Spleen (tissue), 11 donors: ENCODE measurements around the gene RNASE12. TPM values are rescaled to one million over a fixed set of nuclear protein-coding genes. Genes with fewer than 3 reads are reported as not detected.

Experiments used
- DNase-seq: peaks from one replicate; pipeline ENCODE4 v3.0.0-alpha.2; 2020
- H3K27ac ChIP-seq, 8 donors: fragments of 200-600 bp; sonication (generic) in 7 of 8; 1 replicate in 4 of 8; 2 replicates in 4 of 8; pipeline versions ENCODE4 v1.5.0 to v1.8.0; 2016 to 2021; ENCODE audit warnings: inconsistent platforms in 4 of 8, mild to moderate bottlenecking in 4 of 8, moderate library complexity in 1 of 8
- H3K27me3 ChIP-seq, 7 donors: fragments of 200-600 bp; sonication (generic) in 6 of 7; replicated peaks in 1 of 7; 1 replicate in 4 of 7; 2 replicates in 3 of 7; pipeline versions ENCODE4 v1.5.0 to v1.8.0; 2016 to 2021; ENCODE audit warnings: inconsistent platforms in 3 of 7, mild to moderate bottlenecking in 1 of 7
- H3K36me3 ChIP-seq, 6 donors: fragments of 200-600 bp; sonication (generic) in 5 of 6; 1 replicate in 4 of 6; 2 replicates in 2 of 6; pipeline versions ENCODE4 v1.5.0 to v1.8.0; 2016 to 2021; ENCODE audit warnings: inconsistent platforms in 2 of 6
- H3K4me1 ChIP-seq, 6 donors: fragments of 200-600 bp; sonication (generic) in 5 of 6; 1 replicate in 3 of 6; 2 replicates in 3 of 6; pipeline versions ENCODE4 v1.5.0 to v1.8.0; 2016 to 2021; ENCODE audit warnings: inconsistent platforms in 3 of 6
- H3K4me3 ChIP-seq, 8 donors: fragments of 200-600 bp; sonication (generic) in 7 of 8; 1 replicate in 4 of 8; 2 replicates in 4 of 8; pipeline versions ENCODE4 v1.5.0 to v1.8.0; 2016 to 2021; ENCODE audit warnings: inconsistent platforms in 4 of 8, mild to moderate bottlenecking in 4 of 8, moderate library complexity in 2 of 8
- H3K9me3 ChIP-seq, 8 donors: fragments of 200-600 bp; sonication (generic) in 7 of 8; 1 replicate in 4 of 8; 2 replicates in 4 of 8; pipeline versions ENCODE4 v1.5.0 to v1.8.0; 2016 to 2021; ENCODE audit warnings: inconsistent platforms in 4 of 8
- POLR2A ChIP-seq, 3 donors: fragments of 450-650 bp; IDR thresholded peaks; one replicate each; pipeline ENCODE4 v1.5.1; 2017; ENCODE audit warnings: antibody characterized with exemption in 3 of 3, mild to moderate bottlenecking in 1 of 3
- POLR2AphosphoS5 ChIP-seq, 3 donors: sonication (generic); formaldehyde crosslinking; IDR thresholded peaks; one replicate each; pipeline ENCODE4 v1.5.1; 2017; ENCODE audit warnings: antibody characterized with exemption in 3 of 3
- WGBS, 5 donors: extraction: QIAGEN DNeasy Blood & Tissue Kit in 3 of 5; methylation state at CpG; one replicate each; pipeline versions ENCODE4 v1.1.5 to v1.1.7; 2013 to 2018; 5-methylcytosine and 5-hydroxymethylcytosine counted together
- intact Hi-C: fragments of 100-400 bp; cut with DNase I; formaldehyde crosslinking; loops from one replicate; pipeline ENCODE4 v1.15.0; 2023; ENCODE audit warnings: low total_unique reads
- polyA plus RNA-seq, 3 donors: library from polyadenylated mRNA; stranded (reverse); fragments of 200-250 nt; gene quantifications; one replicate each; pipeline ENCODE4 v1.2.1, GENCODE V29; 2013
- total RNA-seq, 7 donors: library from RNA; depleted of rRNA in 3 of 7; stranded (reverse); fragments of >200 nt in 3 of 7; fragmentation: NEBNext Ultra II Directional in 4 of 7; extraction: Animal tissue kit (Norgen Biotek cat#: 25700) in 4 of 7; gene quantifications; one replicate each; pipeline versions ENCODE4 v1.1.0 to v1.2.1, GENCODE V29; 2016 to 2021
- TF ChIP-seq, protein P1 (sequence below), 11 experiments: fragments of 200-600 bp in 7 of 11; fragments of 450-650 bp in 4 of 11; sonication (generic) in 4 of 11; IDR thresholded peaks in 8 of 11; conservative IDR thresholded peaks in 3 of 11; 1 replicate in 7 of 11; 2 replicates in 4 of 11; pipeline versions ENCODE4 v1.4.0 to v1.8.0; 2016 to 2021; ENCODE audit warnings: antibody characterized with exemption in 11 of 11, inconsistent platforms in 4 of 11, mild to moderate bottlenecking in 1 of 11
- donor health status: healthy with polysubstance abuse.
- donor health status: DM: no; HTN: no; CAD: no; lungs with moderate emphysema.
- donor health status: DM: no; HTN: no; CAD: no.
- donor health status: Bipolar disorder and iron deficiency.
- donor health status: healthy.
- donor health status: DM: no; HTN: no; CAD: no.
- donor health status: DM: yes; HTN: yes; CAD: no.

The RNASE12 gene
- total and polyA plus RNA-seq, 10 donors, result not detected

DNA sequence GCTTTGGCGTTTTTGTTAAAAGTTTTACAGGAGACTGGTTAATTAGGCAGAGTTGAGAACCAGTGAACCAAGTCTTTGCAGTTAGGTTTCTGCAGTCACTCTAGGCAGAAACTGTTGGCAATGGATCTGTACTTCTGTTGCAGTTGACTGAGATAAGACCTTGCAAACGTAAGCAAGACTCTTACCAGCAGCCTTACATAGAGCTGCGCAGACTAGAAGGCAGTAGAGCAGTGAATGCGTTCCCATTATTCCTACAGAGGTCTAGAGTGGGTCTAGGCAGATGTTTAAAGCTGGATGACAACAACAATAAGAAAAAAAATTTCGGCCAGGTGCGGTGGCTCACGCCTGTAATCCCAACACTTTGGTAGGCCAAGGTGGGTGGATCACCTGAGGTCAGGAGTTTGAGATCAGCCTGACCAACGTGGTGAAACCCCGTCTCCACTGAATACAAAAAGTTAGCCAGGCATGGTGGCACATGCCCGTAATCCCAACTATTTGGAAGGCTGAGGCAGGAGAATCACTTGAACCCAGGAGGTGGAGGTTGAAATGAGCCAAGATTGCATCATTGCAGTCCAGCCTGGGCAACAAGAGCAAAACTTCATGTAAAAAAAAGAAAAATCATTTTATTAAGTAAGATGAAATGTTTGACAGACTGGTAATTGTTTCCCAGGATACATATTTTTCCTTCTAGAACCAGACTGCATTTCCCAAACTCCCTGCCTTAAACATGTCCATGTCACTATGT lies 42.6 kb downstream of the RNASE12 start:
- TF ChIP-seq, protein P1, sequence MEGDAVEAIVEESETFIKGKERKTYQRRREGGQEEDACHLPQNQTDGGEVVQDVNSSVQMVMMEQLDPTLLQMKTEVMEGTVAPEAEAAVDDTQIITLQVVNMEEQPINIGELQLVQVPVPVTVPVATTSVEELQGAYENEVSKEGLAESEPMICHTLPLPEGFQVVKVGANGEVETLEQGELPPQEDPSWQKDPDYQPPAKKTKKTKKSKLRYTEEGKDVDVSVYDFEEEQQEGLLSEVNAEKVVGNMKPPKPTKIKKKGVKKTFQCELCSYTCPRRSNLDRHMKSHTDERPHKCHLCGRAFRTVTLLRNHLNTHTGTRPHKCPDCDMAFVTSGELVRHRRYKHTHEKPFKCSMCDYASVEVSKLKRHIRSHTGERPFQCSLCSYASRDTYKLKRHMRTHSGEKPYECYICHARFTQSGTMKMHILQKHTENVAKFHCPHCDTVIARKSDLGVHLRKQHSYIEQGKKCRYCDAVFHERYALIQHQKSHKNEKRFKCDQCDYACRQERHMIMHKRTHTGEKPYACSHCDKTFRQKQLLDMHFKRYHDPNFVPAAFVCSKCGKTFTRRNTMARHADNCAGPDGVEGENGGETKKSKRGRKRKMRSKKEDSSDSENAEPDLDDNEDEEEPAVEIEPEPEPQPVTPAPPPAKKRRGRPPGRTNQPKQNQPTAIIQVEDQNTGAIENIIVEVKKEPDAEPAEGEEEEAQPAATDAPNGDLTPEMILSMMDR (IDR thresholded peaks at IDR 0.05 in 8 of 11, conservative IDR thresholded peaks at IDR 0.05 in 3 of 11), result no peak
- TF ChIP-seq POLR2A (IDR thresholded peaks at IDR 0.05), result no peak
- TF ChIP-seq POLR2AphosphoS5 (IDR thresholded peaks at IDR 0.05), result no peak
- DNase-seq, result no peak
- Histone ChIP-seq H3K36me3 (no peaks in the 10 kb centered on the region), H3K27me3 (no peaks in the 10 kb centered on the region), H3K9me3 (no peaks in the 10 kb centered on the region), H3K4me3 (no peak overlapping the region), H3K27ac (no peak overlapping the region), H3K4me1 (no peaks in the 10 kb centered on the region)
- intact Hi-C loops, result no loop called here
- 87 to 97% (median 91%) methylated on average over 10 of the region's 10 CpGs for WGBS, 5 donors

DNA sequence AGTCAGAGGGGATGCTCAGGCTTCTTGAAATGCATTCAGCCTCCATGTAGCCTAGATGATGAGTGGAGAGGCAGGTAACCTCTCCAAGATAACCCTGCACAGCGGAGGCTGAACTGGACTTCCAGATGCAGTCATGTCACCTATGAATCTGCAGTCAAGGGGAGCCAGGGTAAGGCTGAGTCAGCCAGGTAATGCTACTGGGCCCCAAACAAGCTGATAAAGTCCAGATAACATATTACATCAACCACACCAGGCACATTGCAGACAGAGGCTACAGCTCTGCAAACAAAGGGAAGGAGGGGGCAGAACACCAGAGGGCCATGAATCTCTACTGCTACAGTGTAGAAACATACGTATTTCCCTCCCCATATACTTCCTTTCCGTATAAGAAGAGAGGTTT lies 44.3 kb downstream of the RNASE12 start:
- intact Hi-C loops, result no loop called here
- 58 to 76% (median 68%) methylated on average over 3 of the region's 3 CpGs for WGBS, 5 donors
- TF ChIP-seq POLR2A (IDR thresholded peaks at IDR 0.05), result no peak
- no peak for TF ChIP-seq POLR2AphosphoS5 (IDR thresholded peaks at IDR 0.05)
- TF ChIP-seq, protein P1 (IDR thresholded peaks at IDR 0.05 in 8 of 11, conservative IDR thresholded peaks at IDR 0.05 in 3 of 11), result no peak

More for the DNA sequence above, 44.3 kb downstream of the RNASE12 start:
- no peak for DNase-seq
- H3K4me3 ChIP-seq, result no peak overlapping the region
- no peaks in the 10 kb centered on the region for H3K4me1 ChIP-seq
- no peaks in the 10 kb centered on the region for H3K36me3 ChIP-seq
- no peak overlapping the region for H3K27ac ChIP-seq
- no peaks in the 10 kb centered on the region for H3K27me3 ChIP-seq
- no peaks in the 10 kb centered on the region for H3K9me3 ChIP-seq

Other genes starting within 250 kb of the RNASE12 start
- gene PARP2, start 247.7 kb downstream of the RNASE12 start, total RNA-seq, result 10 to 100 TPM; 10.9 to 25.0 (median 17.2) TPM
- 10 to 100 TPM in 2 of 3 donors, 1 to 10 TPM in 1; 9.1 to 12.0 (median 11.3) TPM for gene PARP2, start 247.7 kb downstream of the RNASE12 start, polyA plus RNA-seq
- gene TEP1, start 177.9 kb downstream of the RNASE12 start, total RNA-seq, result 10 to 100 TPM; 55.1 to 91.7 (median 70.5) TPM
- 10 to 100 TPM; 19.2 to 38.7 (median 26.7) TPM for gene TEP1, start 177.9 kb downstream of the RNASE12 start, polyA plus RNA-seq
- gene KLHL33, start 155.2 kb downstream of the RNASE12 start, total RNA-seq, result 1 to 10 TPM in 2 of 7 donors, under 1 TPM in 4, not detected in 1; 0.47 to 2.9 (median 0.86) TPM
- under 1 TPM; 0.22 to 0.54 (median 0.32) TPM for gene KLHL33, start 155.2 kb downstream of the RNASE12 start, polyA plus RNA-seq
- gene OSGEP, start 136.6 kb downstream of the RNASE12 start, total RNA-seq, result 100 to 1,000 TPM in 2 of 7 donors, 10 to 100 TPM in 5; 48.6 to 110 (median 72.6) TPM
- gene OSGEP, start 136.6 kb downstream of the RNASE12 start, polyA plus RNA-seq, result 100 to 1,000 TPM in 1 of 3 donors, 10 to 100 TPM in 2; 78.7 to 107 (median 87.1) TPM
- 100 to 1,000 TPM in 6 of 7 donors, 10 to 100 TPM in 1; 89.4 to 153 (median 104) TPM for gene APEX1, start 136.2 kb downstream of the RNASE12 start, total RNA-seq
- gene APEX1, start 136.2 kb downstream of the RNASE12 start, polyA plus RNA-seq, result 100 to 1,000 TPM; 139 to 151 (median 140) TPM
- gene PIP4P1, start 129.9 kb downstream of the RNASE12 start, total RNA-seq, result 10 to 100 TPM; 32.5 to 45.6 (median 38.4) TPM
- 10 to 100 TPM; 37.1 to 79.6 (median 55.9) TPM for gene PIP4P1, start 129.9 kb downstream of the RNASE12 start, polyA plus RNA-seq
- gene PNP, start 122.0 kb downstream of the RNASE12 start, total RNA-seq, result 10 to 100 TPM; 36.0 to 93.1 (median 65.5) TPM
- gene PNP, start 122.0 kb downstream of the RNASE12 start, polyA plus RNA-seq, result 10 to 100 TPM; 44.8 to 64.3 (median 48.2) TPM
- under 1 TPM in 4 of 7 donors, not detected in 3; 0.60 to 0.95 (median 0.71) TPM for gene RNASE10, start 85.8 kb downstream of the RNASE12 start, total RNA-seq
- not detected for gene RNASE10, start 85.8 kb downstream of the RNASE12 start, polyA plus RNA-seq
- gene RNASE9, start 30.3 kb downstream of the RNASE12 start, total RNA-seq, result not detected
- gene RNASE9, start 30.3 kb downstream of the RNASE12 start, polyA plus RNA-seq, result not detected
- gene RNASE11, start 3.4 kb downstream of the RNASE12 start, total RNA-seq, result not detected
- not detected for gene RNASE11, start 3.4 kb downstream of the RNASE12 start, polyA plus RNA-seq
- gene OR6S1, start 50.3 kb upstream of the RNASE12 start, total RNA-seq, result under 1 TPM in 2 of 7 donors, not detected in 5; 0.27 to 0.77 TPM
- under 1 TPM in 1 of 3 donors, not detected in 2; 0.10 TPM for gene OR6S1, start 50.3 kb upstream of the RNASE12 start, polyA plus RNA-seq
- 10 to 100 TPM in 3 of 7 donors, 1 to 10 TPM in 3, under 1 TPM in 1; 0.89 to 19.9 (median 9.8) TPM for gene RNASE4, start 93.2 kb upstream of the RNASE12 start, total RNA-seq
- 10 to 100 TPM in 1 of 3 donors, 1 to 10 TPM in 2; 7.6 to 15.6 (median 8.4) TPM for gene RNASE4, start 93.2 kb upstream of the RNASE12 start, polyA plus RNA-seq
- gene ANG, start 97.4 kb upstream of the RNASE12 start, total RNA-seq, result 10 to 100 TPM in 1 of 7 donors, 1 to 10 TPM in 6; 1.6 to 10.2 (median 4.8) TPM
- 1 to 10 TPM; 3.1 to 7.2 (median 3.9) TPM for gene ANG, start 97.4 kb upstream of the RNASE12 start, polyA plus RNA-seq
- not detected for gene EDDM3A, start 154.5 kb upstream of the RNASE12 start, total RNA-seq
- gene EDDM3A, start 154.5 kb upstream of the RNASE12 start, polyA plus RNA-seq, result under 1 TPM in 1 of 3 donors, not detected in 2; 0.24 TPM
- not detected for gene EDDM3B, start 177.0 kb upstream of the RNASE12 start, total RNA-seq
- gene EDDM3B, start 177.0 kb upstream of the RNASE12 start, polyA plus RNA-seq, result not detected
- gene RNASE6, start 189.9 kb upstream of the RNASE12 start, total RNA-seq, result 100 to 1,000 TPM in 2 of 7 donors, 10 to 100 TPM in 5; 15.2 to 162 (median 40.5) TPM
- 100 to 1,000 TPM in 1 of 3 donors, 10 to 100 TPM in 2; 45.4 to 193 (median 63.6) TPM for gene RNASE6, start 189.9 kb upstream of the RNASE12 start, polyA plus RNA-seq
- 100 to 1,000 TPM; 145 to 497 (median 339) TPM for gene RNASE1, start 211.5 kb upstream of the RNASE12 start, total RNA-seq
- gene RNASE1, start 211.5 kb upstream of the RNASE12 start, polyA plus RNA-seq, result 100 to 1,000 TPM in 1 of 3 donors, 10 to 100 TPM in 2; 61.9 to 151 (median 79.0) TPM